Neural progenitor cell (in vitro differentiated cells): Measurements from ENCODE around the gene KCNMA1. TPM values are rescaled to one million over a fixed set of nuclear protein-coding genes. Genes with fewer than 3 reads are reported as not detected.

Experiments used
- DNase-seq: peaks from one replicate; pipeline ENCODE4 v3.0.0-alpha.2; 2016; ENCODE audit warnings: low spot score
- H2AFZ ChIP-seq: fragments of 200-600 bp; sonication (generic); replicated peaks from 2 replicates; pipeline ENCODE4 v1.6.1; 2016; ENCODE audit warnings: antibody characterized with exemption
- H3F3A ChIP-seq: fragments of 200-600 bp; sonication (generic); 2 replicates; pipeline ENCODE4 v1.6.1; 2016; ENCODE audit warnings: antibody characterized with exemption, low read depth
- H3K27ac ChIP-seq: fragments of 200-600 bp; sonication (generic); 2 replicates; pipeline ENCODE4 v1.5.1; 2016; ENCODE audit warnings: mild to moderate bottlenecking
- H3K27me3 ChIP-seq: fragments of 200-600 bp; sonication (generic); 2 replicates; pipeline ENCODE4 v1.6.1; 2016; ENCODE audit warnings: mild to moderate bottlenecking, moderate library complexity
- H3K36me3 ChIP-seq: fragments of 200-600 bp; sonication (generic); 2 replicates; pipeline ENCODE4 v1.5.1; 2016
- H3K4me1 ChIP-seq: fragments of 200-600 bp; sonication (generic); 2 replicates; pipeline ENCODE4 v1.6.1; 2016; ENCODE audit warnings: mixed run types
- H3K4me2 ChIP-seq: fragments of 200-600 bp; sonication (generic); 2 replicates; pipeline ENCODE4 v1.6.1; 2016
- H3K4me3 ChIP-seq: fragments of 200-600 bp; sonication (generic); 2 replicates; pipeline ENCODE4 v1.5.1; 2016
- H3K79me2 ChIP-seq: fragments of 200-600 bp; sonication (generic); 2 replicates; pipeline ENCODE4 v1.6.1; 2016; ENCODE audit warnings: low read depth
- H3K9ac ChIP-seq: fragments of 200-600 bp; sonication (generic); 2 replicates; pipeline ENCODE4 v1.6.1; 2016
- H3K9me3 ChIP-seq: fragments of 200-600 bp; sonication (generic); 2 replicates; pipeline ENCODE4 v1.5.1; 2016; ENCODE audit warnings: low read depth
- H4K20me1 ChIP-seq: fragments of 200-600 bp; sonication (generic); 2 replicates; pipeline ENCODE4 v1.6.1; 2016; ENCODE audit warnings: low read depth
- H3K27ac Mint-ChIP-seq: 3 replicates; pipeline ENCODE4 v1.8.0; 2021; ENCODE audit warnings: mixed read lengths
- H3K27me3 Mint-ChIP-seq: 2 replicates; pipeline ENCODE4 v1.8.0; 2022; ENCODE audit warnings: low read depth, mild to moderate bottlenecking, inconsistent platforms, moderate library complexity, mixed read lengths; ENCODE audit not compliant: insufficient read depth
- H3K36me3 Mint-ChIP-seq: 3 replicates; pipeline ENCODE4 v1.8.0; 2021; ENCODE audit warnings: mixed read lengths
- H3K4me1 Mint-ChIP-seq: 3 replicates; pipeline ENCODE4 v1.8.0; 2021; ENCODE audit warnings: mixed read lengths
- H3K4me3 Mint-ChIP-seq: 3 replicates; pipeline ENCODE4 v1.8.0; 2021; ENCODE audit warnings: mild to moderate bottlenecking, moderate library complexity, mixed read lengths
- H3K9me3 Mint-ChIP-seq: 3 replicates; pipeline ENCODE4 v1.8.0; 2020; ENCODE audit warnings: mixed read lengths
- EZH2 ChIP-seq: fragments of 200-600 bp; sonication (generic); IDR thresholded peaks from 2 replicates; pipeline ENCODE4 v1.6.1; 2017; ENCODE audit warnings: antibody characterized with exemption, mild to moderate bottlenecking, moderate library complexity
- EZH2phosphoT487 ChIP-seq: fragments of 200-600 bp; sonication (generic); IDR thresholded peaks from 2 replicates; pipeline ENCODE4 v1.6.1; 2017; ENCODE audit warnings: antibody characterized with exemption
- total RNA-seq: library from RNA; depleted of rRNA; stranded (reverse); fragments of >200 nt; gene quantifications from 2 replicates; pipeline ENCODE4 v1.2.3, GENCODE V29; 2015; ENCODE audit warnings: low replicate concordance
- TF ChIP-seq, protein P1 (sequence below): fragments of 200-600 bp; sonication (generic); IDR thresholded peaks from 2 replicates; pipeline ENCODE4 v1.5.1; 2017; ENCODE audit warnings: antibody characterized with exemption, mild to moderate bottlenecking

Gene KCNMA1
- total RNA-seq, 1 donor from 2014 or later = 2.4 TPM

GRCh38 chr10:77308084-77308732, 329.4 kb downstream of the KCNMA1 start:
- Histone ChIP-seq H2AFZ (no peak overlapping the region), H3K27ac (no peak overlapping the region), H3K36me3 (no peaks in the 10 kb centered on the region), H3K9ac (no peak overlapping the region), H3K4me2 (no peak overlapping the region), H3K9me3 (no peaks in the 10 kb centered on the region), H3K4me3 (no peak overlapping the region), H3K79me2 (no peaks in the 10 kb centered on the region), H3F3A (no peaks in the 10 kb centered on the region), H3K27me3 (no peaks in the 10 kb centered on the region), H3K4me1 (peaks cover 13% of the 10 kb centered on the region), H4K20me1 (no peaks in the 10 kb centered on the region)
- no peaks in the 10 kb centered on the region for H3K9me3 Mint-ChIP-seq
- H3K27me3 Mint-ChIP-seq = peaks cover 7% of the 10 kb centered on the region
- no peaks in the 10 kb centered on the region for H3K36me3 Mint-ChIP-seq
- no peak for DNase-seq
- H3K4me1 Mint-ChIP-seq = peaks cover 24% of the 10 kb centered on the region
- H3K27ac Mint-ChIP-seq = no peak overlapping the region
- TF ChIP-seq, protein P1, sequence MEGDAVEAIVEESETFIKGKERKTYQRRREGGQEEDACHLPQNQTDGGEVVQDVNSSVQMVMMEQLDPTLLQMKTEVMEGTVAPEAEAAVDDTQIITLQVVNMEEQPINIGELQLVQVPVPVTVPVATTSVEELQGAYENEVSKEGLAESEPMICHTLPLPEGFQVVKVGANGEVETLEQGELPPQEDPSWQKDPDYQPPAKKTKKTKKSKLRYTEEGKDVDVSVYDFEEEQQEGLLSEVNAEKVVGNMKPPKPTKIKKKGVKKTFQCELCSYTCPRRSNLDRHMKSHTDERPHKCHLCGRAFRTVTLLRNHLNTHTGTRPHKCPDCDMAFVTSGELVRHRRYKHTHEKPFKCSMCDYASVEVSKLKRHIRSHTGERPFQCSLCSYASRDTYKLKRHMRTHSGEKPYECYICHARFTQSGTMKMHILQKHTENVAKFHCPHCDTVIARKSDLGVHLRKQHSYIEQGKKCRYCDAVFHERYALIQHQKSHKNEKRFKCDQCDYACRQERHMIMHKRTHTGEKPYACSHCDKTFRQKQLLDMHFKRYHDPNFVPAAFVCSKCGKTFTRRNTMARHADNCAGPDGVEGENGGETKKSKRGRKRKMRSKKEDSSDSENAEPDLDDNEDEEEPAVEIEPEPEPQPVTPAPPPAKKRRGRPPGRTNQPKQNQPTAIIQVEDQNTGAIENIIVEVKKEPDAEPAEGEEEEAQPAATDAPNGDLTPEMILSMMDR = no peak
- TF ChIP-seq EZH2phosphoT487 (no peak), EZH2 (no peak)
- no peak overlapping the region for H3K4me3 Mint-ChIP-seq

DNA sequence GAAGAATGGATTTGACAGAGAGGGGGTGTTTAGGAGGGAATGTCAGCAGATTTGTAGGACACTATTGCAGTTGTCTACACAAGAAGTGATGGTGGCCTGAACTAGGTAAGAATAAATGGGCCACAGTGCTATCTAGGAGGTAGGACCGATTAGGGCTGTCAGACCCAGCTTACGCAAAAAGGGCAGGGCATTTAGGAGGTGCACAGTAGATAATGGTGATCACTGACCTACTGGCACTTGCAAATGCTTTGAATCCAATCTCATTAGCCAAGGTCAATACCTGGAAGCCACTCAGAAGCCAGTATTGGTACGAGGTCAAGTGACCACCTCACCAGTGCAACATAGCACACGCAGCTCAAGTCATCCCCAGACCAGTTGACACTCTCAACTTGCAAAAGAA, 330.9 kb downstream of the KCNMA1 start:
- Mint-ChIP-seq H3K36me3 (no peaks in the 10 kb centered on the region), H3K9me3 (no peaks in the 10 kb centered on the region), H3K27ac (no peak overlapping the region), H3K4me3 (no peak overlapping the region), H3K4me1 (peaks cover 17% of the 10 kb centered on the region), H3K27me3 (peaks cover 3% of the 10 kb centered on the region)
- Histone ChIP-seq H3K9ac (no peak overlapping the region), H4K20me1 (no peaks in the 10 kb centered on the region), H3K36me3 (no peaks in the 10 kb centered on the region), H3K27me3 (no peaks in the 10 kb centered on the region), H3K9me3 (no peaks in the 10 kb centered on the region), H2AFZ (no peak overlapping the region), H3K27ac (no peak overlapping the region), H3F3A (no peaks in the 10 kb centered on the region), H3K4me2 (no peak overlapping the region), H3K4me1 (peaks cover 6% of the 10 kb centered on the region), H3K4me3 (no peak overlapping the region), H3K79me2 (no peaks in the 10 kb centered on the region)
- TF ChIP-seq EZH2phosphoT487 (no peak), EZH2 (no peak)
- TF ChIP-seq, protein P1 = no peak
- DNase-seq = no peak

- Mint-ChIP-seq H3K4me1 (peaks cover 13% of the 10 kb centered on the region), H3K36me3 (no peaks in the 10 kb centered on the region), H3K9me3 (no peaks in the 10 kb centered on the region), H3K27ac (no peak overlapping the region), H3K4me3 (no peak overlapping the region), H3K27me3 (peaks cover 2% of the 10 kb centered on the region)
- Histone ChIP-seq H3F3A (no peaks in the 10 kb centered on the region), H3K36me3 (no peaks in the 10 kb centered on the region), H3K27me3 (no peaks in the 10 kb centered on the region), H3K9me3 (no peaks in the 10 kb centered on the region), H3K4me1 (peaks cover 2% of the 10 kb centered on the region), H3K9ac (no peak overlapping the region), H3K4me2 (no peak overlapping the region), H3K4me3 (no peak overlapping the region), H4K20me1 (no peaks in the 10 kb centered on the region), H3K27ac (no peak overlapping the region), H2AFZ (no peak overlapping the region), H3K79me2 (no peaks in the 10 kb centered on the region)
- no peak for TF ChIP-seq EZH2phosphoT487
- TF ChIP-seq, protein P1 = no peak
- no peak for TF ChIP-seq EZH2
- DNase-seq = no peak
Measured at GRCh38 chr10:77305650-77306632, 331.7 kb downstream of the KCNMA1 start.
